ENCODE data around the gene HRAS. TPM values are rescaled to one million over a fixed set of nuclear protein-coding genes. Genes with fewer than 3 reads are reported as not detected.
"Not testable (repeated sequence)": the region's sequence is repeated elsewhere in the genome, so short reads cannot be mapped to it uniquely, and the experiment has no call there.

Gene HRAS
- total RNA-seq, 1 experiment from 2014 or later: 47.9 TPM

DNA sequence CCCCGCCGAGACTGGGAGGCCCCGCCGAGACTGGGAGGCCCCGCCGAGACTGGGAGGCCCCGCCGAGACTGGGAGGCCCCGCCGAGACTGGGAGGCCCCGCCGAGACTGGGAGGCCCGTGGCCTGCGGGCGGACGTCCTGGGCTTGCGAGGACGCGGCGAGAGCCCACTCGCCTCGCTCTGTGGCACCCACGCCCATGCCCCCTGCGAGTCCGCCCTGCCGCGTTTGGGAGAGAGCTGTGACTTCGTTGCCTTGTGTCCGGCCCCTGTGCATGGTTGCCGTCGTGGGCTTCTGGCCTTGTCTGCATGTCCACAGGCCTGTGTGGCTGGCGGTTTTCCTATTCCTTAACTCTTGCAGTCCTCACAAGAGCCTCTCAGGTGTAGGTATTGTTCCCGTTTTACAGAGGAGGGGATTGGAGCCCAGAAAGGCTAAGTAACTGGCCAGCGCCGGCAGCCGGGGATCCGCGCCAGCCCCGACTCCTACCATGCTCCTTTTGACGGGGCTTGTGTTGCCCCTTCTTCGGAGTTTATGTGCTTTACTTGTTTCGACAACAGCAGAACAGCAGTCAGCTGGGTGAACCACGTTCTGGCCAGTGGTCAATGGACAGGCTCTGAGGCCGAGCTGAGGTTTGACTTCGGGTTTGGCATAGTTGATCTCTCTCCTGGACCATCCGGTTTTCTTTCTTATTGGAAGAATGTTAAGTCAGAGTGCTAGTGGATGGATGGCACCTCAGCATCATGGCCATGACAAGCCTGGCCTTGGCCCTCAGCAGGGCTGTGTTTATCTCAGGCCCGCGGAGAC is 41.6 kb upstream of the HRAS start:
- no peak for DNase-seq
- Mint-ChIP-seq H3K36me3 (ENCODE audit: insufficient read depth, unreplicated experiment) (peaks cover 46% of the 10 kb centered on the region), H3K27ac (ENCODE audit: unreplicated experiment) (peak overlapping the region; percentile 36), H3K27me3 (ENCODE audit: unreplicated experiment) (peaks cover 16% of the 10 kb centered on the region), H3K9me3 (ENCODE audit: low read depth, unreplicated experiment) (no peaks in the 10 kb centered on the region), H3K4me1 (ENCODE audit: low read depth, unreplicated experiment) (peaks cover 36% of the 10 kb centered on the region), H3K4me3 (ENCODE audit: low read depth, unreplicated experiment) (peak overlapping the region; percentile 87)
- BruUV-seq (replicated peaks): no TSS peak
- TF ChIP-seq, protein P1, sequence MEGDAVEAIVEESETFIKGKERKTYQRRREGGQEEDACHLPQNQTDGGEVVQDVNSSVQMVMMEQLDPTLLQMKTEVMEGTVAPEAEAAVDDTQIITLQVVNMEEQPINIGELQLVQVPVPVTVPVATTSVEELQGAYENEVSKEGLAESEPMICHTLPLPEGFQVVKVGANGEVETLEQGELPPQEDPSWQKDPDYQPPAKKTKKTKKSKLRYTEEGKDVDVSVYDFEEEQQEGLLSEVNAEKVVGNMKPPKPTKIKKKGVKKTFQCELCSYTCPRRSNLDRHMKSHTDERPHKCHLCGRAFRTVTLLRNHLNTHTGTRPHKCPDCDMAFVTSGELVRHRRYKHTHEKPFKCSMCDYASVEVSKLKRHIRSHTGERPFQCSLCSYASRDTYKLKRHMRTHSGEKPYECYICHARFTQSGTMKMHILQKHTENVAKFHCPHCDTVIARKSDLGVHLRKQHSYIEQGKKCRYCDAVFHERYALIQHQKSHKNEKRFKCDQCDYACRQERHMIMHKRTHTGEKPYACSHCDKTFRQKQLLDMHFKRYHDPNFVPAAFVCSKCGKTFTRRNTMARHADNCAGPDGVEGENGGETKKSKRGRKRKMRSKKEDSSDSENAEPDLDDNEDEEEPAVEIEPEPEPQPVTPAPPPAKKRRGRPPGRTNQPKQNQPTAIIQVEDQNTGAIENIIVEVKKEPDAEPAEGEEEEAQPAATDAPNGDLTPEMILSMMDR (IDR thresholded peaks at IDR 0.05; ENCODE audit: unreplicated experiment): no peak
- intact Hi-C loops (cut with micrococcal nuclease; ENCODE audit: unreplicated experiment): no loop called here
- CTCF ChIA-PET: no interaction called here

DNA sequence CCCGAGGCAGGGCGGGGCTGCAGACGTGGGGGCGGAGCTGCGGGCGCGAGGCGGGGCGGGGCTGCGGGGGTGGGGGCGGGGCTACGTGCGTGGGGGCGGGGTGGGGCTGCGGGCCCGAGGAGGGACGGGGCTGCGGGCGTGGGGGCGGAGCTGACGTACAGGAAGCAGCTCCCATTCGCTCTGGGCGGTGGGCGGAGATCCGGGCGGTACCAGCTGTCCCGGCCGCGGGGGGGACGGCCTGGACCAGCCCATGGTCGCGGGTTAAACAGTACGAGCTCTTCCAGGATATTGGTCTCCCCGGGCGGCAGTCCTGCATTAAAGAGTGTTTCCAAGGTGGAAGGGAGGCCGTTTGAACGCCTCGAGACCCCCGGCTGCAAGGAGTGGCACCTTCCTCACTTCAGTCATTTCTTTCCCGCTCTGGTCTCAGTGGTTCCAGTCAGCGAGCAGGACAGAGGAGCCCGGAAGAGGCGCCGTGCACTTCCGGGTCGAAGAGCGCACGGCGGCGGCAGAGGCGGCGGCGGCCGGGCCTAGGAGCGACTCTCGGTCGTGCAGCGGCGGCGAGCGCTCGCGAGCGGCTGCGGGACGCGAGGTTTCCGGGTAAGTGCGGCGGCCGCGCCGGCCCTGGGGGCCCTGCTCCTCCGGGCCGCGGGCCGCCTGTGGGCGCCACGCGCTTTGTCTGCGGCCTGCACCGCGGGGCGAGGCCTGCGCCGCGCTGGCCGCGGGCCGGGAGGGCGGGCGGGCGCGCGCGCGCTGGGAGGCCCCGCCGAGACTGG is 40.8 kb upstream of the HRAS start, which contains the start of gene PHRF1:
TSS of gene PHRF1 (plus strand) at position 475 of the 773 bp plus-strand sequence. CDS start 5,043 bp downstream, outside the sequence.
- TF ChIP-seq, protein P1 (IDR thresholded peaks at IDR 0.05; ENCODE audit: unreplicated experiment): no peak
- CTCF ChIA-PET: interaction anchor here (0.6 to 0.8 kb wide), 5 partner anchors 15 to 199 kb away, joined by 3 to 4 read pairs (median 3); partner anchors contain the start of gene IRF7
- intact Hi-C loops (cut with micrococcal nuclease; ENCODE audit: unreplicated experiment): no loop called here
- H3K27me3 Mint-ChIP-seq (ENCODE audit: unreplicated experiment): peaks cover 16% of the 10 kb centered on the region
- H3K4me1 Mint-ChIP-seq (ENCODE audit: low read depth, unreplicated experiment): peaks cover 36% of the 10 kb centered on the region
- H3K27ac Mint-ChIP-seq (ENCODE audit: unreplicated experiment): peak within 1 kb of the TSS; percentile 98
- peak; percentile 96 for DNase-seq
- H3K36me3 Mint-ChIP-seq (ENCODE audit: insufficient read depth, unreplicated experiment): peaks cover 38% of the 10 kb centered on the region
- peak within 1 kb of the TSS; percentile 87 for H3K4me3 Mint-ChIP-seq (ENCODE audit: low read depth, unreplicated experiment)
- no peaks in the 10 kb centered on the region for H3K9me3 Mint-ChIP-seq (ENCODE audit: low read depth, unreplicated experiment)
- BruUV-seq (replicated peaks): no TSS peak

DNA sequence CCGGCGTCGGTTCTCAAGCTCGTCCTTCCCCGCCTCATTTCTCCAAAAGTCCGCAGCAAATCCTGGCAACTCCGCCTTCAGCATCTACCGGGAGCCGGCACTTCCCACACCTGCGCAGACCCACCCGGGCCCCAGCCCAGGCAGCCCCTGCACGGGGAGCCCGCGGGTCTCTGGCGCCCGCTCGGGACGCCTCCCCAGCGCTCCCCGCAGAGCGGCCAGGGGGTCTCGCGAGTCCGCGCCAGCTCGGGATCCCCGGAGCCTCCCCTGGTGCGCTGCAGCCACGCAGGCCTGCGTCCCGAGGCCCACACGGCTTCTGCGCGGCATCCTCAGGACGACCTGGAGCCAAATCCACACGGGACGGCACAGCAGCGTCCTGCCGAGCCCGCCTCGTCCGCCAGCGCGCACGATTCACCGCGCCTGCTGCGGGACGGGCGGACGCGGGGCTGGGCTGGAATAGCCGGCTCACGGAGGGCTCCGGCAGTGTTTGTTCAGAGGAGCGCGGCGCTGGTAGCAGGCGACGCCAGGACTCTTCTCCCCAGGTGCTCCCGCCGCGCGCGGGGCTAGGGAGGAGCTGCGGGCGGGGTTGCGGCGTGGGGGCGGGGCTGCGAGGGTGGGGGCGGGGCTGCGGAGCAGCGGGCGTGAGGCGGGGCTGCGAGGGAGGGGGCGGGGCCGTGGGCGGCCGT is 40.1 kb upstream of the HRAS start:
- H3K4me1 Mint-ChIP-seq (ENCODE audit: low read depth, unreplicated experiment): peaks cover 36% of the 10 kb centered on the region
- peak overlapping the region; percentile 98 for H3K27ac Mint-ChIP-seq (ENCODE audit: unreplicated experiment)
- CTCF ChIA-PET: interaction anchor here (0.6 to 0.8 kb wide), 6 partner anchors 14 to 200 kb away, joined by 3 to 4 read pairs (median 3); partner anchors contain the start of gene IRF7
- DNase-seq: no peak
- intact Hi-C loops (cut with micrococcal nuclease; ENCODE audit: unreplicated experiment): no loop called here
- H3K36me3 Mint-ChIP-seq (ENCODE audit: insufficient read depth, unreplicated experiment): peaks cover 35% of the 10 kb centered on the region
- H3K9me3 Mint-ChIP-seq (ENCODE audit: low read depth, unreplicated experiment): no peaks in the 10 kb centered on the region
- BruUV-seq (replicated peaks): no TSS peak
- peak overlapping the region; percentile 87 for H3K4me3 Mint-ChIP-seq (ENCODE audit: low read depth, unreplicated experiment)
- H3K27me3 Mint-ChIP-seq (ENCODE audit: unreplicated experiment): peaks cover 16% of the 10 kb centered on the region
- TF ChIP-seq, protein P1 (IDR thresholded peaks at IDR 0.05; ENCODE audit: unreplicated experiment): no peak

DNA sequence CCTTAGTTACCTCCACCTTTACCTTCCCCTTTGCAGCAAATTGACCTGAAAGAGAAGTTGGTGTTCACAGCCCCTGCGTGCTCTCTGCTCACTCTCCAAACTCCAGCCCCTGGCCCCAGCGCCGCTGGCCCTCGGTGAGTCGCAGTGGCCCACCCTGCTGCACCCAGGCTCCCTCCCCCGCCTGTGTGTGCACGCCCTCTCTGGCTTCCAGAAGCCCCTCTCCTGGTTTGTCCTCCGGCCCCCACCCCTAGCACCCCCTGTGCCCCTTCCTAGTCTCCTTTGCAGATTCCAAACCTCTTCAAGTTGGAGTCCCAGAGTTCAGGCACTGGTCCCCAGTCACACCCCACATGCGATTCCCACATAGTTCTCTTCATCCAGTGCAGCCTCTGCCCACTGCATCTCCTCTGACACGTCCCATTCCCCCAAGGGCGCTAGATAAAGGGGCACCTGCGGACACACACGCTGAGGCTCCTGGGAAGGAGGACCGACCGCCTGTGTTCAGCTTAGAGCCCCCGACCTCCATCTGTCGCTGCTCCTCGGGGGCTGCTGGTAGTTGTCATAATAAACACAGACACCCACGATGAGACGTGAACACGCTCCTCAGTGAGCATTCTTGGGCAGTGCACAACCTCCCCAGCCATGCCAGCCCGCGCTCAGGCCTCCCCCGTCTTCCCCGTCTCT is 39.4 kb upstream of the HRAS start:
- no peak overlapping the region for H3K27ac Mint-ChIP-seq (ENCODE audit: unreplicated experiment)

DNA sequence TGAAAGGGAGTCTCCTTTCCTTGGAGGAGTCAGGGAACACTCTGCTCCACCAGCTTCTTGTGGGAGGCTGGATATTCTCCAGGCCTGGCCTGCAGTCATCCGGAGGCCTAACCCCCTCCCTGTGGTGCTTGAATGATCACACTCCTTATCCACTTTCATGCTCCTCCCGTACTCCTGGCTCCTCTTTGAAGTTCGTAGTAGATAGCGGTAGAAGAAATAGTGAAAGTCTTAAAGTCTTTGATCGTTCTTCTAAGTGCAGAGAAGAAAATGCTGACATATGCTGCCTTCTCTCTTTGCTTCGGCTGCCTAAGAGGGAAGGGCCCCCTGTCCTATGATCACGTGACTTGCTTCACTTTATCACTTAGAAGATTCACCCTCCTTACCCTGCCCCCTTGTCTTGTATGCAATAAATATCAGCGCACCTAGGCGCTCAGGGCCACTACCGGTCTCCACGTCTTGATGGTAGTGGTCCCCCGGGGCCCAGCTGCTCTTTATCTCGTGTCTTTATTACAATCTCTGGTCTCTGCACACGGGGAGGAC is 38.7 kb upstream of the HRAS start:
- Mint-ChIP-seq H3K4me1 (ENCODE audit: low read depth, unreplicated experiment) (peaks cover 29% of the 10 kb centered on the region), H3K36me3 (ENCODE audit: insufficient read depth, unreplicated experiment) (peaks cover 34% of the 10 kb centered on the region), H3K27me3 (ENCODE audit: unreplicated experiment) (peaks cover 16% of the 10 kb centered on the region), H3K4me3 (ENCODE audit: low read depth, unreplicated experiment) (peak overlapping the region; percentile 87)
- intact Hi-C loops (cut with micrococcal nuclease; ENCODE audit: unreplicated experiment); H3K27ac Mint-ChIP-seq (ENCODE audit: unreplicated experiment); BruUV-seq (replicated peaks); DNase-seq; CTCF ChIA-PET; H3K9me3 Mint-ChIP-seq (ENCODE audit: low read depth, unreplicated experiment): not testable (repeated sequence)

More for the DNA sequence above, 39.4 kb upstream of the HRAS start:
- H3K9me3 Mint-ChIP-seq (ENCODE audit: low read depth, unreplicated experiment): no peaks in the 10 kb centered on the region
- H3K36me3 Mint-ChIP-seq (ENCODE audit: insufficient read depth, unreplicated experiment): peaks cover 35% of the 10 kb centered on the region
- intact Hi-C loops (cut with micrococcal nuclease; ENCODE audit: unreplicated experiment): no loop called here
- peaks cover 36% of the 10 kb centered on the region for H3K4me1 Mint-ChIP-seq (ENCODE audit: low read depth, unreplicated experiment)
- CTCF ChIA-PET: interaction anchor here (0.8 kb wide), 1 partner anchor 13 kb away, joined by 4 read pairs; no protein-coding TSS in a partner anchor
- peaks cover 16% of the 10 kb centered on the region for H3K27me3 Mint-ChIP-seq (ENCODE audit: unreplicated experiment)
- peak overlapping the region; percentile 87 for H3K4me3 Mint-ChIP-seq (ENCODE audit: low read depth, unreplicated experiment)
- DNase-seq: no peak
- no TSS peak for BruUV-seq (replicated peaks)
- TF ChIP-seq, protein P1 (IDR thresholded peaks at IDR 0.05; ENCODE audit: unreplicated experiment): no peak
